ENCODE measurements around the gene ZNF526. TPM values are rescaled to one million over a fixed set of nuclear protein-coding genes. Genes with fewer than 3 reads are reported as not detected.
"Not testable (repeated sequence)": the region's sequence is repeated elsewhere in the genome, so short reads cannot be mapped to it uniquely, and the experiment has no call there.

The ZNF526 gene
- total and polyA plus RNA-seq, 2 experiments from 2014 or later, result 8.8 to 9.2 TPM

DNA sequence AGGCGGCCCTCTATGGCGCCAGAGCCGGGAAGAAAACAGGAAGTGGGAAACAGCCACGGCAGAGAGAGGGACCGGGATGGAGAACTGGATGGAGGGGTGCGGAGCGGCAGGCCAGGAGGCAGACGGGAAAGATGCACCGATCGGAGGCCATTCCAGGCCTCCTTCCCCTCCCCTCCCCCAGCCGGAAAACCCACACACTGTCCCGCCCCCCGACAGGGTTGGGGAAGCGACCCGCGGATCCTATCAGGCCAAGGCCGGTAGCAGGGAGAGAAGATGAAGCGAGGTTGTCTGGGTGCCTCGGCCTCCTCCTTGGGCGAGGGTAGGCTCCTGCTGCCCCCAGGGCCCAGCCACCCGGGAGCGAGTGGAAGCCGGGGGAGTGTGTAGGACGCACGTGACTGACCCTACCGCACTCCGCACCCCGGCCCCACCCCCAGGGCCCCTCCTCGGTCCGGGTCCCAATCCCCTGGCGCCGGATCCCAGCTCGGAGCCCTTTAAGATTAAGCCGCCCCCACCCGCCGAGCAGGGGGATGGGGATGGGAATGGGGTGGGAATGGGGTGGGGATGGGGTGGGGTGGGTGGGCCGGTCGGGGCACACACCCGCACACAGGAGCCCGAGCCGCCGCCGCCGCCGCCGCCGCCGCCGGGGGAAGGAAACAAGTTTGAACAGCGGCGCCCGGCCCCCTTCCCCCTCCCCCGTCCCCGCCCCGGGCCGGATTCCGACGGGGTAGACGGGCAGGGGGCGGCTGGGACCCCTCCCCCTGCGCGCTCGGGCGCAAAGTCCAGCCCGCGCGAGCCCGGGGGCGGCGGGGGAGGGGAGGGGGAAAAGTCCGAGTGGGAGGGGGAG, 33.4 kb downstream of the ZNF526 start:
- Histone ChIP-seq H3K27me3 (no peaks in the 10 kb centered on the region), H3K27ac (peak overlapping the region; percentile 95), H3K9me3 (ENCODE audit: low read depth) (no peaks in the 10 kb centered on the region), H3K4me1 (ENCODE audit: low read depth) (peaks cover 34% of the 10 kb centered on the region), H3K36me3 (no peaks in the 10 kb centered on the region), H3K4me3 (peak overlapping the region; percentile 96)
- TF ChIP-seq, protein P1, sequence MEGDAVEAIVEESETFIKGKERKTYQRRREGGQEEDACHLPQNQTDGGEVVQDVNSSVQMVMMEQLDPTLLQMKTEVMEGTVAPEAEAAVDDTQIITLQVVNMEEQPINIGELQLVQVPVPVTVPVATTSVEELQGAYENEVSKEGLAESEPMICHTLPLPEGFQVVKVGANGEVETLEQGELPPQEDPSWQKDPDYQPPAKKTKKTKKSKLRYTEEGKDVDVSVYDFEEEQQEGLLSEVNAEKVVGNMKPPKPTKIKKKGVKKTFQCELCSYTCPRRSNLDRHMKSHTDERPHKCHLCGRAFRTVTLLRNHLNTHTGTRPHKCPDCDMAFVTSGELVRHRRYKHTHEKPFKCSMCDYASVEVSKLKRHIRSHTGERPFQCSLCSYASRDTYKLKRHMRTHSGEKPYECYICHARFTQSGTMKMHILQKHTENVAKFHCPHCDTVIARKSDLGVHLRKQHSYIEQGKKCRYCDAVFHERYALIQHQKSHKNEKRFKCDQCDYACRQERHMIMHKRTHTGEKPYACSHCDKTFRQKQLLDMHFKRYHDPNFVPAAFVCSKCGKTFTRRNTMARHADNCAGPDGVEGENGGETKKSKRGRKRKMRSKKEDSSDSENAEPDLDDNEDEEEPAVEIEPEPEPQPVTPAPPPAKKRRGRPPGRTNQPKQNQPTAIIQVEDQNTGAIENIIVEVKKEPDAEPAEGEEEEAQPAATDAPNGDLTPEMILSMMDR (IDR thresholded peaks at IDR 0.05; ENCODE audit: low read depth, low read length), result no peak
- DNase-seq (ENCODE audit: low read depth in 1 of 2, low spot score in 1 of 2), result peak; percentile 65 to 75

DNA sequence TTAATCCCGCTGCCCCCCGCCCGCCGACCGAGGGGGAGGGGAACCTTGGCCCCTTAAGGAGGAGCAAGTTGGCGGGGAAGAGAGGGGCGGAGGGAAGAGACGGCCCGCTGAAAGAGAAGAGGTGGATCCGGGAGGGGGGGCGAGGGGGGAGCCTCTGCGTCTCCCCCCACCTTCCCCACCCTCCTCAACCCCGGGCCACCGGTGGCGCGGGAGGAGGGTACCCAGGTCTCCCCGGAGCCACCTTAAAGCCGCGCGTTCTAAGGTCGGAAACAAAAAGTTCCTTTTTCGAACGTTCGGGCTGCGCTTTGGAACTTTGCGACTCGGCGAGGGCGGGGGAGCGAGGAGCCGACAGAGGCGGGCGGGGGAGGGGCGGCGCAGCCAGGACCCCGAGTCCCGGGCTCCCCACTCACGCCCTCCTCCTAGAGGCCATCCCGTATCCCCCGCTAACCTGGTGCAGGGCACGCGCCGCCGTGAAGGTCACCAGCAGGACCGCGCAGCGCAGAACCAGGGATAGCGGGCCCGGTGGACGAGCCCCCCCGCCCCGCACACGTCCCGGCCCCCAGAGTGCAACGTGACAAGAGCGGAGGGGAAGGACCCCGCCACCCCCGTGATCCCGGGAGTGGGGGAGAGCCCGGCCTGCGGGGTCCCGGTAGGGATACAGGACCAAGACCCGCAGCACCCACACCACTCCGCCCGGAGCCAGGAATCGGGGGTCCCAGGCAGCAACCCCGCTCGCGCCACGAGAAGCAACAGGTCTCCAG, 34.2 kb downstream of the ZNF526 start:
- peak; percentile 66 to 89 for DNase-seq (ENCODE audit: low read depth in 1 of 2, low spot score in 1 of 2)
- H3K4me3 ChIP-seq, result peak overlapping the region; percentile 96
- peak overlapping the region; percentile 95 for H3K27ac ChIP-seq
- H3K27me3 ChIP-seq, result no peaks in the 10 kb centered on the region
- TF ChIP-seq, protein P1 (IDR thresholded peaks at IDR 0.05; ENCODE audit: low read depth, low read length), result no peak
- H3K9me3 ChIP-seq (ENCODE audit: low read depth), result no peaks in the 10 kb centered on the region
- H3K4me1 ChIP-seq (ENCODE audit: low read depth), result peaks cover 34% of the 10 kb centered on the region
- H3K36me3 ChIP-seq, result no peaks in the 10 kb centered on the region

DNA sequence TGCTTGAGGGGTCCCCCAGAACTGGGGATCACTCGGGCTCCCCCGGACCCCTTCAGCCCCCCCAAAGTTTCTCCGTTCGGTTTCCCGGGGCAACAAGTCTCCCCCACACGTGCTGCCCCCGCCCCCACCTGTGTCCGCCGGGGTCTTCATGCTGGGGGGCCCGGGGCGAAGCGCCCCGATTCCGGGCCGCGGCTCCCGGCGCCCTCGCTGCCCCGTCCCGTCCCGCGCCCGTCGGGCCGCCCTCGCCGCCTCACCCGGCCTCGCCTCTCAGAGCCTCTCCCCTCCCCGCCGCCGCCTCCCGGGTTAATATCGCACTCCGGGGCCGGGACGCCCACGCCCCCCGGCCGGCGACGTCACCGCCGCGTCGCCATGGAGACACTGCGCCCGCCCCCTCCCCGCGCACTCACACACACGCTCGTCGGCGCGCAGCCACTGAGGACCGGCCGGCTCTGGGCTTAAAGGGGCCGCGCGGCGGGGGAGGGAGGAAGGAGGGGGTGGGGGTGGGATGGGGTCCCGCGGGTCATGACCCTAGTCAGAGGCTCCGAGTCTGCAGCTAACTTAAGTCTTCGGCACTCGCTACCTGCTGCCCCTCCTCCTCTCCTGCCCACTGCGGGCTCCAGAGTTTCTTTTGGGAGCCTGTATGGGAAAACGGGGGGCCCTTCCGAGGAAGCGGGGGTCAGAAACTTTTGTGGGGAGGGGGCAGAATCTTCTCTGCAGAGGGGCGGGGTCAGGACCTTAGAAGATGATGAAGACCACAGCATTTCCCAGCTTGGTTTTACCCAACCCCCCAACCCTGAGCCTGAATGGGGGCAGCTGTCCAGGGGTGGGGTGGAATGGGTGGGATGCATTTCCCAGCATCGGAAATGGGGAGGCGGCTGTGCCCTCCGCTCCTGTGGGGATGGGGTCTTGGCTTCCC, 35.0 kb downstream of the ZNF526 start, which contains the start of gene ERF:
Gene ERF (minus strand): TSS at position 279 of the 916 bp plus-strand sequence. CDS start 129 bp downstream, at position 150.
- Histone ChIP-seq H3K27ac (peak within 1 kb of the TSS; percentile 95), H3K27me3 (no peaks in the 10 kb centered on the region), H3K36me3 (no peaks in the 10 kb centered on the region), H3K4me1 (ENCODE audit: low read depth) (peaks cover 34% of the 10 kb centered on the region), H3K4me3 (peak within 1 kb of the TSS; percentile 96), H3K9me3 (ENCODE audit: low read depth) (no peaks in the 10 kb centered on the region)
- DNase-seq (ENCODE audit: low read depth in 1 of 2, low spot score in 1 of 2), result peak; percentile 95 to 96
- TF ChIP-seq, protein P1 (IDR thresholded peaks at IDR 0.05; ENCODE audit: low read depth, low read length), result no peak

DNA sequence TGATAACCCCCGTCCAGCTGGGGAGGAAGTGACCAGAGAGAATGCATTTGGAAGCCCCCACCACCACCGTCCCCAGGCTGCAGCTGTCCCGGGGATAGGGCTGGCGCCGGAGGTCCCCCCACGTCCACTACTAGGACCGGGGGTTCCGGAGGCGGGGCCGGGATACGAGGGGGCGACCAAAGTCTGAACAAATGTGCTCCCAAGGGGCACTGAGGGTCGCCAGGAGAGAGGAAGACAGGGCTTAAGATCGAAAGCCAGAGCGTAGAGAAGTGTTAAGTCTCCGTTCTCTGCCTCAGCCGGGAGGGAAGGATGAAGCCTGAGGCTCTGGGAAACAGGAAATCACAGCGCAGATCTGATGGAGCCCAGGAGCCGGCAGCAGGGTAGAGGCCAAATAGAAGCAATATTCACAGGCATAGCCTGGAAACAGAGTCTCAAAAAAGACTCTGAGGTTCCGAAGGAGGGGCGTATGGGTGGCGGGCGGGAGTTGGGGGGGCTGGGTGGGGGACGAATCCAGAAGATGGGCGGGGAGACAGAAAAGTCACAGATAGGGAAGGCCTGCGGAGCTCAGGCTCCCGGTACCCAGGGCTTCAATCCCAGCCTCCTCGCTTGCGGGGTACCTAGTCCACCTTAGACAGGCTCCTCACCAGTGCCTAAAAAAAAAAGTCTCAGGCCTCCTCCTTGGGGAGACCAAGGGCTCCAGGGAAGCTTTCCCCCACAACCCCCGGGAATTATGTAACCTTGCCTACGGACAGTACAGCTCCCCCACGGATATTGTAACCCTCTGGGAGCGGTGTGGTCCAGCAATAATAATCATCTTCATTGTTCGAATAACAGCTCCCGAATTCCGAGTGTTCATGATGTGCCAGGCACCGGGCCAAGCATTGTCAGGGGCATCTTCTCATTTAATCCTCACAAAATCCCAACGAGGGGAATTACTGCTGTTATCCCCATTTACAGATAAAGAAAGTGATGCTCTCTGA, 35.9 kb downstream of the ZNF526 start:
- no peaks in the 10 kb centered on the region for H3K36me3 ChIP-seq
- peak; percentile 61 to 78 for DNase-seq (ENCODE audit: low read depth in 1 of 2, low spot score in 1 of 2)
- no peaks in the 10 kb centered on the region for H3K27me3 ChIP-seq
- H3K27ac ChIP-seq, result peak overlapping the region; percentile 95
- H3K9me3 ChIP-seq (ENCODE audit: low read depth), result no peaks in the 10 kb centered on the region
- TF ChIP-seq, protein P1 (IDR thresholded peaks at IDR 0.05; ENCODE audit: low read depth, low read length), result no peak
- H3K4me1 ChIP-seq (ENCODE audit: low read depth), result peaks cover 27% of the 10 kb centered on the region
- H3K4me3 ChIP-seq, result peak overlapping the region; percentile 96

DNA sequence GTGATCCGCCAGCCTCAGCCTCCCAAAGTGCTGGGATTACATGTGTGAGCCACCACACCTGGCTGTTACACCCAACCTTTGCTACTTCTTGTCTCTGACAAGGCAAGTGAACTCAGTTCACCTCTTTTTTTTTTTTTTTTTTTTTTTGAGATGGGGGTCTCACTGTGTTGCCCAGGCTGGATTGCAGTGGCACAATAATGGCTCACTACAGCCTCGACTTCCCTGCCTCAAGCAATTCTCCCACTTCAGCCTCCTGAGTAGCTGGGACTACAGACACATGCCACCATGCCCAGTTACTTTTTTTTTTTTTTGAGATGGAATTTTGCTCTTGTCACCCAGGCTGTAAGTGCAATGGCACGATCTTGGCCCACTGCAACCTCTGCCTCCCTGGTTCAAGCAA, 37.7 kb downstream of the ZNF526 start:
- not testable (repeated sequence) for DNase-seq (ENCODE audit: low read depth in 1 of 2, low spot score in 1 of 2); H3K9me3 ChIP-seq (ENCODE audit: low read depth)

More for the DNA sequence above, 37.7 kb downstream of the ZNF526 start:
- H3K4me3 ChIP-seq, H3K36me3 ChIP-seq, H3K27me3 ChIP-seq, H3K27ac ChIP-seq: not testable (repeated sequence)
- H3K4me1 ChIP-seq (ENCODE audit: low read depth), result peaks cover 14% of the 10 kb centered on the region
